Kidney epithelial cell (primary cell): ENCODE measurements around the gene C1S. TPM values are rescaled to one million over a fixed set of nuclear protein-coding genes. Genes with fewer than 3 reads are reported as not detected.

Experiments used
- DNase-seq: peaks from one replicate; pipeline ENCODE4 v3.0.0-alpha.2; 2010; ENCODE audit warnings: low read depth
- H3K27me3 ChIP-seq: 2 replicates; pipeline ENCODE4 v1.6.0; 2011; ENCODE audit warnings: low read length; ENCODE audit not compliant: control insufficient read depth, insufficient read depth
- H3K36me3 ChIP-seq: 2 replicates; pipeline ENCODE4 v1.5.1; 2011; ENCODE audit warnings: low read length; ENCODE audit not compliant: control insufficient read depth, insufficient read depth
- H3K4me3 ChIP-seq: 2 replicates; pipeline ENCODE4 v1.5.1; 2011; ENCODE audit warnings: low read depth, mild to moderate bottlenecking, control low read depth, low read length
- total RNA-seq: library from RNA; depleted of rRNA; stranded (reverse); fragments of >200 nt; gene quantifications from 2 replicates; pipeline ENCODE4 v1.2.3, GENCODE V29; 2015
- TF ChIP-seq, protein P1 (sequence below): IDR thresholded peaks from 2 replicates; pipeline ENCODE4 v1.5.1; 2011; ENCODE audit warnings: mild to moderate bottlenecking, moderate library complexity, low read length, control low read depth, inconsistent platforms; ENCODE audit not compliant: insufficient read depth, poor library complexity, severe bottlenecking

Gene C1S
- total RNA-seq, 1 donor from 2014 or later: 4.0 TPM

DNA sequence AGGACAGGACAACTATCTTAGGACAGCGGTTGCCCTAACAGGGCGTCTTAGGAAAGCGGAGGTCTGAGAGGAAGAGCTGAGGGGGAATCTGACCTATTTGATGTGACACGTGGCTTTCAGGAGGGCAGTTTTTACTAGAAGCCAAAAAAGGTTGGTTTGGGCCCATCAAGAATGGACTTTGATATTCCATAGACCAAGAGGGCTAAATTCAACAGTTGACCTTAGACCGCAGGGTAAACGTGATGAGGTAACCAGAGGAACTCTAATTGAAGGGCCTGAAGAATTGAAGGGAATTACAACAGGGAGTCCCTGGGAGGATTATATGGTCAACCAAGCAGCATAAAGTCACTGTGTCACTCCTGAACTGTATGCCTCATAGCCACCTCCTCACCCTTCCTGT lies 11.5 kb downstream of the C1S start:
- DNase-seq: no peak
- no peaks in the 10 kb centered on the region for H3K36me3 ChIP-seq
- peaks cover 4% of the 10 kb centered on the region for H3K27me3 ChIP-seq
- TF ChIP-seq, protein P1, sequence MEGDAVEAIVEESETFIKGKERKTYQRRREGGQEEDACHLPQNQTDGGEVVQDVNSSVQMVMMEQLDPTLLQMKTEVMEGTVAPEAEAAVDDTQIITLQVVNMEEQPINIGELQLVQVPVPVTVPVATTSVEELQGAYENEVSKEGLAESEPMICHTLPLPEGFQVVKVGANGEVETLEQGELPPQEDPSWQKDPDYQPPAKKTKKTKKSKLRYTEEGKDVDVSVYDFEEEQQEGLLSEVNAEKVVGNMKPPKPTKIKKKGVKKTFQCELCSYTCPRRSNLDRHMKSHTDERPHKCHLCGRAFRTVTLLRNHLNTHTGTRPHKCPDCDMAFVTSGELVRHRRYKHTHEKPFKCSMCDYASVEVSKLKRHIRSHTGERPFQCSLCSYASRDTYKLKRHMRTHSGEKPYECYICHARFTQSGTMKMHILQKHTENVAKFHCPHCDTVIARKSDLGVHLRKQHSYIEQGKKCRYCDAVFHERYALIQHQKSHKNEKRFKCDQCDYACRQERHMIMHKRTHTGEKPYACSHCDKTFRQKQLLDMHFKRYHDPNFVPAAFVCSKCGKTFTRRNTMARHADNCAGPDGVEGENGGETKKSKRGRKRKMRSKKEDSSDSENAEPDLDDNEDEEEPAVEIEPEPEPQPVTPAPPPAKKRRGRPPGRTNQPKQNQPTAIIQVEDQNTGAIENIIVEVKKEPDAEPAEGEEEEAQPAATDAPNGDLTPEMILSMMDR: no peak
- no peak overlapping the region for H3K4me3 ChIP-seq

DNA sequence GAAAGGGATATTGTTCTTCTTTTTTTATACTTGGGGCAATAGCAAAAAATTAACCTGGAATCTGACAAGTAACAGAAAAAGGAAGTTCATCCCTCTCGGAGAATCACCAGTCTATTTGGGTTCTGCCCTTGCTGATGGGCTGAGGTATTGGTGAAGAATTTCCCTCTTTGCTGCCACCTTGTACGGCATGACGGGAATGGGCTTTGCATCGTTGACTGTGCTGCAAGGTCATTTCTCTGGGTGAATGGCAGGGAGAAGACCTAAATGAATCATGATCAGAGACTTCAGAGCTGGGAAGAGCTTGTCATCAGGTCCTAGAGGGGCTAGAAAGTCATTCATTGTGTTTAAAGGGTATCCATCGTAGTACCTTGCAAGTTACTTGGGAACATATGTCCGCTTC lies 12.0 kb downstream of the C1S start:
- Histone ChIP-seq H3K36me3 (no peaks in the 10 kb centered on the region), H3K27me3 (no peaks in the 10 kb centered on the region), H3K4me3 (no peak overlapping the region)
- no peak for DNase-seq
- TF ChIP-seq, protein P1: no peak

DNA sequence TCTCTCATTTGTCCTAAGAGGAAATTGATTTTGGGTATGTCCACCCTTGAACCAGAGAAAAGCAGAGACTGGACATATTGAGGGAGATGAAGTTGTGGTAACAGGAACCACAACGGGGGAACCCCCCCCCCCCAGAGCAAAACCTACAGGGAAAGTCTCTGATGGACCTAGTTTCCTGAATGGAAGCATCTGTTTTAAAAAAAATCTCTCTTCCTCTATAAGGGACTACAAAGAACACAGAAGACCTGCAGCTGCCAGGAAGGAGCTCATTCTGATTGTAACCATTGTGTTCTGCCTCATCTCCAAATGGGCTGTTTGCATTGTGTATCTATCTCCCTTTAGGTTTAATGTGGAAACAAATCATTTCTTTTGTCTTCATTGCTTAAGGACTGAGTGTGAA lies 13.4 kb downstream of the C1S start:
- H3K27me3 ChIP-seq: no peaks in the 10 kb centered on the region
- no peaks in the 10 kb centered on the region for H3K36me3 ChIP-seq
- TF ChIP-seq, protein P1: no peak
- H3K4me3 ChIP-seq: no peak overlapping the region
- no peak for DNase-seq

DNA sequence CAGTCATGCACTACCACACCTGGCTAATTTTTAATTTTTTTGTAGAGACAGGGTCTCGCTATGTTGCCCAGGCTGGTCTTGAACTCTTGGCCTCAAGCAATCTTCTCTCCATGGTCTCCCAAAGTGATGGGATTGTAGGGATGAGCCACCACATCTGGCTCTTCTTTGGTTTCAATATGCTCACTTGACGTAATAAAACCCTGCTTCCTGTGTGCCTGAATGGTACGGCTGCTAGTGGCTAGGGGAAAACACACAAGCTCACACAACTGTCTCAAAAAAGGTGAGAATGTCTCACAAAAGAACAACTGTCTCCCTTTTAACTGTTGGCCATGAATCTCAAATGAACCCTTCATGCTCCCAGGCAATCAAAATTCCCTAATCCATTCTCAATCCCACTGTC lies 15.0 kb downstream of the C1S start:
- no peak for DNase-seq
- no peak overlapping the region for H3K4me3 ChIP-seq
- no peaks in the 10 kb centered on the region for H3K27me3 ChIP-seq
- TF ChIP-seq, protein P1: no peak
- H3K36me3 ChIP-seq: no peaks in the 10 kb centered on the region

DNA sequence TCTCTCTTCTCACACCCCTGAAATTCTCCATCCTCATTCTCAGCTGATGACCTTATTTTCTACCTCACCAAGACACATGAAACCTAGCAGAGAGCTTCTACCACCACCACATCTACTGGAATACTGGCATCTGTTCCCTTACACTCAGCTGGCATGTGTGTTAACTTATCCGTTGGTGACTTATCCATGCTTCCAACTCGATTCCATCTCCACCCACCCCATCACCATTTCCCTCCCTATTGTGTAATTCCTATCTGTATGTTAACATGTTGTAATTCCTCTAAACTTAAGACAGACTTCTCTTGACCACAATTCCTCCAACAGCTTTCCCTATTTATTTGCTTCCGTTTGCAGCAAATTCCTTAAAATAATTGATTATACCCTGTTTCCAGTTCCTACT lies 15.4 kb downstream of the C1S start:
- H3K4me3 ChIP-seq: no peak overlapping the region
- TF ChIP-seq, protein P1: no peak
- H3K36me3 ChIP-seq: no peaks in the 10 kb centered on the region
- DNase-seq: no peak
- no peaks in the 10 kb centered on the region for H3K27me3 ChIP-seq

DNA sequence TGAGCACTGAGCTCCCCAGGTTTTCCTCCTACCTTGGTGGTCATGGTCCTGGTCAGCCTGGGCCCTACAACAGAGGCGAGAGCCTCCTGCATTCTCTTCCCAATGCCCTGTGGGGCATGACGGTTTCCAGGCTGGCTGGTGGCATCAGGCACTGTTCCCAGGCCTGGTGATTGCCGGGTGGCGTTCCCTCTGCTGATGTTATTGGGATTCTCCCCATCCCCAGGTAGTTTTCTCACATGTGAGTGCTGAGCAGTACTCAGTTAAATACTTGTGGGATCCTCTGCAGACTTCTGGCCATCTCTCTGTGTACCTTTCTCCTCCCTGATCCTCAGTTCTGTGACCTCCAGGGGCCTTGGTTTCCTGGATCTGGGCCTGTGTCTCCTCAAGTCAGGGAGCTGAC lies 16.0 kb downstream of the C1S start:
- Histone ChIP-seq H3K27me3 (no peaks in the 10 kb centered on the region), H3K4me3 (no peak overlapping the region), H3K36me3 (no peaks in the 10 kb centered on the region)
- TF ChIP-seq, protein P1: no peak
- no peak for DNase-seq
